GM13977 (cell line): ENCODE data around the gene RNF227.

Experiments
- DNase-seq: peaks from one replicate; pipeline ENCODE4 v3.0.0; 2012; ENCODE audit warnings: low spot score
- CTCF ChIP-seq: IDR thresholded peaks from 2 replicates; pipeline ENCODE4 v1.5.1; 2012; ENCODE audit warnings: mild to moderate bottlenecking, control low read depth; ENCODE audit not compliant: insufficient read depth; ENCODE audit errors: extremely low read depth, missing control alignments
- in situ Hi-C: fragments of 300-500 bp; cut with MboI; formaldehyde crosslinking; loops from one replicate; pipeline ENCODE4 v1.12.0; 2022; ENCODE audit warnings: low sequenced_read_pairs, low pct_unique_long_range_greater_than_20kb, mixed read lengths, inconsistent platforms; ENCODE audit not compliant: unreplicated experiment

The RNF227 gene

DNA sequence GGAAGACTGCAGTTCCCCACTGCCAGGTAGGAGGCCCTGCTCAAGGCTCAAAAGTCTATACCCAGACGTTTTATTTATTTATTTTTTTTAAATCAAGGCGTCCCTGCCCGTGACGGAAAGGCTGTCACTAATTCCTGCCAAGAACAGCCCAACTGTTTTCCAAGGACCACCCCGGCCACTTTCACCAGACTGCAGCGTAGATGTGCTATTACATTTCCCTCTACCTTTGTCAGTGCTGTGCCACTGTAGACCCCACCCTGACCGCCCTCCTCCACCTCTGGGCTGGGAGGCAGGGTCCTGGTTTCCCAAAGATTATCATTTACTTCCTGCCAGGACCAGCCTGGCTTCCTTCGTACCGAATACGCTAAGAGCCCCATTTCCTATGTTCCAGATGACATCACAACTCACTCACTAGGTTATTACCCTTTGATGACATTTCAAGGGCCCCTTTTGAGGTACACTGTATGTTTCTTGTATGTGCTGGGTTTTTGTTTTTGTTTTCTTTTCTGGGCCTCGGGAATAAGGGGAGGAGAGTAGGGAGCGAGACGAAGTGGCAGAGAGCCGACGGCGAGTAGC, 6.3 kb upstream of the RNF227 start:
- TF ChIP-seq CTCF = no peak
- DNase-seq = no peak
- in situ Hi-C loops = no loop called here

- TF ChIP-seq CTCF = no peak
- no peak for DNase-seq
- in situ Hi-C loops = loop anchor here (10.0 kb wide), 1 partner anchor 68 kb away; no protein-coding TSS in a partner anchor
These were observed 719 bp upstream of the RNF227 start for GRCh38 chr17:7916808-7917207.

GRCh38 chr17:7916385-7916682, 245 bp upstream of the RNF227 start:
- DNase-seq = no peak
- TF ChIP-seq CTCF = no peak
- in situ Hi-C loops = loop anchor here (10.0 kb wide), 1 partner anchor 68 kb away; no protein-coding TSS in a partner anchor

- in situ Hi-C loops = loop anchor here (10.0 kb wide), 1 partner anchor 70 kb away; no protein-coding TSS in a partner anchor
- TF ChIP-seq CTCF = no peak
- no peak for DNase-seq
These were observed 894 bp downstream of the RNF227 start for GRCh38 chr17:7915179-7915610.

- peak; percentile 82 for DNase-seq
- in situ Hi-C loops = loop anchor here (10.0 kb wide), 1 partner anchor 72 kb away; no protein-coding TSS in a partner anchor
- TF ChIP-seq CTCF = peak; percentile 67
These were observed 3.1 kb downstream of the RNF227 start for GRCh38 chr17:7912927-7913524.

- no peak for DNase-seq
- TF ChIP-seq CTCF = no peak
- in situ Hi-C loops = loop anchor here (10.0 kb wide), 1 partner anchor 74 kb away; no protein-coding TSS in a partner anchor
These were observed 5.0 kb downstream of the RNF227 start for GRCh38 chr17:7911116-7911515.
